Adrenal gland (tissue), 5 donors: ENCODE results near the gene ZBTB4.

ENCODE experiments used
- POLR2A ChIP-seq, 2 donors: fragments of 450-650 bp; IDR thresholded peaks; one replicate each; pipeline ENCODE4 v1.6.1; 2017; ENCODE audit warnings: antibody characterized with exemption in 2 of 2, mild to moderate bottlenecking in 2 of 2, moderate library complexity in 1 of 2
- TF ChIP-seq, protein P1 (sequence below), 6 experiments: fragments of 450-650 bp in 4 of 6; fragments of 200-600 bp in 2 of 6; sonication (generic) in 1 of 6; IDR thresholded peaks; 1 replicate in 5 of 6; 2 replicates in 1 of 6; pipeline versions ENCODE4 v1.5.1 to v1.8.0; 2016 to 2021; ENCODE audit warnings: antibody characterized with exemption in 6 of 6, mild to moderate bottlenecking in 2 of 6, moderate library complexity in 1 of 6
- donor health status: DM: no; HTN: no; CAD: no.

DNA sequence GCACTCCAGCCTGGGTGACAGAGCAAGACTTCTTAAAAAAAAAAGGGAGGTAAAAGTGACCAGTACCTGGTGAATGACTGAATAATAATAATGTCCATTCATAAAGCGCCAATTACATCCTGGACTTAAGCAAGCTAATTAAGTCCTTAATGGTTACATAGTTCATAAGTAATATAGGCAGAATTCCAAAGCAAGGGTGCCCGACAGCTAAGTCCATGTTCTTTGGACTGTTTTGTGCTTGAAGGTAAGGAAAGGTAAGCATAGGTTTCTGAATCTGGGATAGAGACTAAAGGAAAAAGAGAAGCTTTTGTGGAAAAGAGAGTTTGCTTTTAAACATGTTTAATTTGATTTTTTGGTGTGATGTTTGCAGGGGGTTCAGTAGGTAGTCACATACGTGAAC, 14.5 kb upstream of the ZBTB4 start:
- TF ChIP-seq POLR2A (IDR thresholded peaks at IDR 0.05): no peak
- TF ChIP-seq, protein P1, sequence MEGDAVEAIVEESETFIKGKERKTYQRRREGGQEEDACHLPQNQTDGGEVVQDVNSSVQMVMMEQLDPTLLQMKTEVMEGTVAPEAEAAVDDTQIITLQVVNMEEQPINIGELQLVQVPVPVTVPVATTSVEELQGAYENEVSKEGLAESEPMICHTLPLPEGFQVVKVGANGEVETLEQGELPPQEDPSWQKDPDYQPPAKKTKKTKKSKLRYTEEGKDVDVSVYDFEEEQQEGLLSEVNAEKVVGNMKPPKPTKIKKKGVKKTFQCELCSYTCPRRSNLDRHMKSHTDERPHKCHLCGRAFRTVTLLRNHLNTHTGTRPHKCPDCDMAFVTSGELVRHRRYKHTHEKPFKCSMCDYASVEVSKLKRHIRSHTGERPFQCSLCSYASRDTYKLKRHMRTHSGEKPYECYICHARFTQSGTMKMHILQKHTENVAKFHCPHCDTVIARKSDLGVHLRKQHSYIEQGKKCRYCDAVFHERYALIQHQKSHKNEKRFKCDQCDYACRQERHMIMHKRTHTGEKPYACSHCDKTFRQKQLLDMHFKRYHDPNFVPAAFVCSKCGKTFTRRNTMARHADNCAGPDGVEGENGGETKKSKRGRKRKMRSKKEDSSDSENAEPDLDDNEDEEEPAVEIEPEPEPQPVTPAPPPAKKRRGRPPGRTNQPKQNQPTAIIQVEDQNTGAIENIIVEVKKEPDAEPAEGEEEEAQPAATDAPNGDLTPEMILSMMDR (IDR thresholded peaks at IDR 0.05): no peak
